Measurements from ENCODE around the gene CLP1. TPM values are rescaled to one million over a fixed set of nuclear protein-coding genes. Genes with fewer than 3 reads are reported as not detected.

The CLP1 gene
- total and polyA plus RNA-seq, 12 donors, result 5.5 to 21.1 (median 11.5) TPM

- TF ChIP-seq POLR2A (IDR thresholded peaks at IDR 0.05) (no peak), CTCF (IDR thresholded peaks at IDR 0.05) (no peak)
- no peak overlapping the region for H3K27ac ChIP-seq
- intact Hi-C loops (cut with DNase I), result no loop called here
- H3K36me3 ChIP-seq (replicated peaks in 1 of 2), result no peaks in the 10 kb centered on the region
- no peaks in the 10 kb centered on the region for H3K9me3 ChIP-seq (replicated peaks in 1 of 3)
- H3K27me3 ChIP-seq, result no peaks in the 10 kb centered on the region
- DNase-seq, result no peak
- H3K4me1 ChIP-seq (replicated peaks in 1 of 2), result no peaks in the 10 kb centered on the region
- H3K4me3 ChIP-seq, result no peak overlapping the region
- WGBS, 4 donors, result 62 to 71% (median 66%) methylated on average over 5 of the region's 5 CpGs
Measured at GRCh38 chr11:57632116-57632515, 25.4 kb upstream of the CLP1 start.

GRCh38 chr11:57633394-57634070 is 24.0 kb upstream of the CLP1 start:
- no peak overlapping the region for H3K27ac ChIP-seq
- no peak for TF ChIP-seq POLR2A (IDR thresholded peaks at IDR 0.05)
- no peak for TF ChIP-seq CTCF (IDR thresholded peaks at IDR 0.05)
- no peaks in the 10 kb centered on the region for H3K27me3 ChIP-seq
- intact Hi-C loops (cut with DNase I), result no loop called here
- no peaks in the 10 kb centered on the region for H3K36me3 ChIP-seq (replicated peaks in 1 of 2)
- no peak overlapping the region for H3K4me3 ChIP-seq
- DNase-seq, result no peak
- peaks cover 0 to 4% of the 10 kb centered on the region in 2 donors for H3K4me1 ChIP-seq (replicated peaks in 1 of 2)
- 67 to 82% (median 76%) methylated on average over 6 of the region's 6 CpGs for WGBS, 4 donors
- no peaks in the 10 kb centered on the region for H3K9me3 ChIP-seq (replicated peaks in 1 of 3)

- no peaks in the 10 kb centered on the region for H3K36me3 ChIP-seq (replicated peaks in 1 of 2)
- H3K27ac ChIP-seq, result no peak overlapping the region
- no peaks in the 10 kb centered on the region for H3K27me3 ChIP-seq
- peaks cover 0 to 4% of the 10 kb centered on the region in 2 donors for H3K4me1 ChIP-seq (replicated peaks in 1 of 2)
- DNase-seq, result no peak
- no peak overlapping the region for H3K4me3 ChIP-seq
- intact Hi-C loops (cut with DNase I), result no loop called here
- H3K9me3 ChIP-seq (replicated peaks in 1 of 3), result no peaks in the 10 kb centered on the region
- TF ChIP-seq POLR2A (IDR thresholded peaks at IDR 0.05), result no peak
- no peak for TF ChIP-seq CTCF (IDR thresholded peaks at IDR 0.05)
Measured at GRCh38 chr11:57634311-57634710, 23.3 kb upstream of the CLP1 start.

- no peak for TF ChIP-seq POLR2A (IDR thresholded peaks at IDR 0.05)
- no peaks in the 10 kb centered on the region for H3K36me3 ChIP-seq (replicated peaks in 1 of 2)
- no peak overlapping the region for H3K27ac ChIP-seq
- no peak for DNase-seq
- intact Hi-C loops (cut with DNase I), result no loop called here
- WGBS, 4 donors, result 75 to 86% (median 80%) methylated on average over 8 of the region's 8 CpGs
- H3K9me3 ChIP-seq (replicated peaks in 1 of 3), result no peaks in the 10 kb centered on the region
- H3K4me1 ChIP-seq (replicated peaks in 1 of 2), result peaks cover 0 to 4% of the 10 kb centered on the region in 2 donors
- no peaks in the 10 kb centered on the region for H3K27me3 ChIP-seq
- no peak overlapping the region for H3K4me3 ChIP-seq
Measured at GRCh38 chr11:57635246-57635645, 22.3 kb upstream of the CLP1 start.

- no peaks in the 10 kb centered on the region for H3K9me3 ChIP-seq (replicated peaks in 1 of 3)
- intact Hi-C loops (cut with DNase I), result no loop called here
- WGBS, 4 donors, result 9 to 24% (median 18%) methylated on average over 11 to 18 of the region's 18 CpGs
- no peaks in the 10 kb centered on the region for H3K27me3 ChIP-seq
- no peak for DNase-seq
- H3K27ac ChIP-seq, result peak overlapping the region in 1 of 5 donors; percentile 85
- H3K4me1 ChIP-seq (replicated peaks in 1 of 2), result peaks cover 0 to 4% of the 10 kb centered on the region in 2 donors
- H3K4me3 ChIP-seq, result peak overlapping the region in 2 of 4 donors; percentile 75 to 80
- no peaks in the 10 kb centered on the region for H3K36me3 ChIP-seq (replicated peaks in 1 of 2)
- TF ChIP-seq CTCF (IDR thresholded peaks at IDR 0.05) (no peak), POLR2A (IDR thresholded peaks at IDR 0.05) (no peak)
Measured at GRCh38 chr11:57637626-57638004, 19.9 kb upstream of the CLP1 start.
